Body of pancreas (tissue), 4 donors: ENCODE measurements around the gene RPLP2. TPM values are rescaled to one million over a fixed set of nuclear protein-coding genes. Genes with fewer than 3 reads are reported as not detected.

Experiments
- ATAC-seq: fragments of 150-250 bp; one replicate; pipeline ENCODE4 v1.9.1; 2016
- DNase-seq, 4 donors: peaks; one replicate each; pipeline ENCODE4 v3.0.0-alpha.2; 2019
- H3K27ac ChIP-seq, 4 donors: fragments of 200-600 bp; sonication (generic); 1 replicate in 3 of 4; 2 replicates in 1 of 4; pipeline versions ENCODE4 v1.5.1 to v1.6.1; 2016 to 2019; ENCODE audit warnings: mild to moderate bottlenecking in 1 of 4, mixed read lengths in 1 of 4, moderate library complexity in 1 of 4
- H3K27me3 ChIP-seq, 2 donors: fragments of 200-600 bp; sonication (generic); one replicate each; pipeline ENCODE4 v1.6.0; 2016; ENCODE audit warnings: mild to moderate bottlenecking in 1 of 2
- H3K36me3 ChIP-seq, 2 donors: fragments of 200-600 bp; sonication (generic); replicated peaks in 1 of 2; 2 replicates each; pipeline ENCODE4 v1.5.1; 2016; ENCODE audit warnings: low read depth in 2 of 2; ENCODE audit not compliant: insufficient read depth in 1 of 2
- H3K4me1 ChIP-seq: fragments of 200-600 bp; sonication (generic); one replicate; pipeline ENCODE4 v1.6.0; 2016
- H3K4me3 ChIP-seq, 2 donors: fragments of 200-600 bp; sonication (generic); 1 replicate in 1 of 2; 2 replicates in 1 of 2; pipeline ENCODE4 v1.5.1; 2016 to 2019
- H3K9me3 ChIP-seq, 3 donors: fragments of 200-600 bp; sonication (generic); 1 replicate in 2 of 3; 2 replicates in 1 of 3; pipeline ENCODE4 v1.5.1; 2016
- CTCF ChIP-seq, 7 experiments: fragments of 450-650 bp in 4 of 7; fragments of 200-600 bp in 3 of 7; sonication (generic) in 3 of 7; IDR thresholded peaks; one replicate each; pipeline ENCODE4 v1.5.1; 2016 to 2019; ENCODE audit warnings: antibody characterized with exemption in 7 of 7
- POLR2A ChIP-seq, 3 donors: fragments of 450-650 bp; IDR thresholded peaks; one replicate each; pipeline ENCODE4 v1.6.1; 2016; ENCODE audit warnings: antibody characterized with exemption in 3 of 3, mild to moderate bottlenecking in 2 of 3
- WGBS, 2 donors: methylation state at CpG; one replicate each; pipeline ENCODE4 v1.1.5; 2017; 5-methylcytosine and 5-hydroxymethylcytosine counted together
- intact Hi-C: fragments of 100-400 bp; cut with DNase I; formaldehyde crosslinking; loops from one replicate; pipeline ENCODE4 v1.15.1; 2023
- total RNA-seq, 2 donors: library from RNA; depleted of rRNA; stranded (reverse); fragments of >200 nt; gene quantifications; one replicate each; pipeline ENCODE4 v1.1.0, GENCODE V29; 2016

RPLP2 gene
- total RNA-seq, 2 donors from 2014 or later = 395 to 402 TPM

GRCh38 chr11:811446-812245, 1.9 kb downstream of the RPLP2 start:
- peaks cover 0 to 12% of the 10 kb centered on the region in 2 donors for H3K36me3 ChIP-seq
- DNase-seq (no peak), ATAC-seq (no peak)
- peak overlapping the region in 1 of 4 donors; percentile 21 for H3K27ac ChIP-seq
- H3K4me3 ChIP-seq = no peak overlapping the region
- H3K9me3 ChIP-seq = no peaks in the 10 kb centered on the region
- H3K27me3 ChIP-seq = no peaks in the 10 kb centered on the region
- intact Hi-C loops = no loop called here
- TF ChIP-seq CTCF (IDR thresholded peaks at IDR 0.05) (no peak), POLR2A (IDR thresholded peaks at IDR 0.05) (no peak)
- 55 to 56% methylated on average over 4 to 14 of the region's 14 CpGs for WGBS, 2 donors
- peaks cover 26% of the 10 kb centered on the region for H3K4me1 ChIP-seq

GRCh38 chr11:812390-812789, 2.6 kb downstream of the RPLP2 start:
- no peak overlapping the region for H3K4me3 ChIP-seq
- TF ChIP-seq POLR2A (IDR thresholded peaks at IDR 0.05) (no peak), CTCF (IDR thresholded peaks at IDR 0.05) (no peak)
- peaks cover 26% of the 10 kb centered on the region for H3K4me1 ChIP-seq
- no peaks in the 10 kb centered on the region for H3K27me3 ChIP-seq
- no peaks in the 10 kb centered on the region for H3K9me3 ChIP-seq
- H3K36me3 ChIP-seq = peaks cover 0 to 12% of the 10 kb centered on the region in 2 donors
- no peak overlapping the region for H3K27ac ChIP-seq
- DNase-seq = no peak
- ATAC-seq = no peak
- whole genome bisulfite sequencing, 2 donors = 84 to 97% methylated on average over 3 of the region's 3 CpGs
- intact Hi-C loops = no loop called here

GRCh38 chr11:813072-813455, 3.3 kb downstream of the RPLP2 start:
- H3K4me1 ChIP-seq = peaks cover 25% of the 10 kb centered on the region
- no peak overlapping the region for H3K4me3 ChIP-seq
- no peak for DNase-seq
- H3K9me3 ChIP-seq = no peaks in the 10 kb centered on the region
- WGBS, 2 donors = 87 to 91% methylated on average over 6 of the region's 6 CpGs
- no peak overlapping the region for H3K27ac ChIP-seq
- peaks cover 0 to 12% of the 10 kb centered on the region in 2 donors for H3K36me3 ChIP-seq
- ATAC-seq = no peak
- TF ChIP-seq POLR2A (IDR thresholded peaks at IDR 0.05) = no peak
- TF ChIP-seq CTCF (IDR thresholded peaks at IDR 0.05) = no peak
- no peaks in the 10 kb centered on the region for H3K27me3 ChIP-seq
- intact Hi-C loops = no loop called here

- intact Hi-C loops = no loop called here
- DNase-seq = no peak
- no peak for TF ChIP-seq POLR2A (IDR thresholded peaks at IDR 0.05)
- no peak for TF ChIP-seq CTCF (IDR thresholded peaks at IDR 0.05)
- ATAC-seq = no peak
- H3K4me1 ChIP-seq = peaks cover 25% of the 10 kb centered on the region
- H3K27ac ChIP-seq = no peak overlapping the region
- H3K4me3 ChIP-seq = no peak overlapping the region
- no peaks in the 10 kb centered on the region for H3K9me3 ChIP-seq
- H3K27me3 ChIP-seq = no peaks in the 10 kb centered on the region
- WGBS, 2 donors = 72 to 100% methylated on average over 6 to 8 of the region's 9 CpGs
- H3K36me3 ChIP-seq = peaks cover 0 to 12% of the 10 kb centered on the region in 2 donors
These were observed 3.8 kb downstream of the RPLP2 start for GRCh38 chr11:813456-814096.
